ENCODE measurements around the gene TMEM250. TPM values are rescaled to one million over a fixed set of nuclear protein-coding genes. Genes with fewer than 3 reads are reported as not detected.

Gene TMEM250
- total RNA-seq, 1 experiment from 2014 or later = 26.3 TPM

DNA sequence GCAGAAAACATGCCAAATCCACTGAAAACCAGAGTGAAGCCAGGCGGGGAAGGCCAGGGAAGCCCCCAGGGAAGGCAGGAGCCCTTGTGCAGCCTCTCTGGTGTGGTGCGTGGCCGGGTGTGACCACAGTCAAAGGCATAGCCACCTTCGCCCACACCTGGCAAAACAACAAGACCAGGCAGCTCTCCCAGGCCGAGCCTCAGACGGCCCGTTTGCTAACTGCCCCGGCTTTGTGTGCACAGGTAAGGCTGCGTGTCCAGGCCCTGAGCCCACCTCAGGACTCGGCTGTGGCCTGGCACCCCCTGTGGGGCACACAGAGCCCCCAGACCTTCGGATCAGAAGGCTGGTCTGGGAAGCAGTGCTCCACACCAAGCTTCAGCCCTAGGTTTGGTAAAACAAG is 6.1 kb downstream of the TMEM250 start:
- no peaks in the 10 kb centered on the region for H3K27me3 Mint-ChIP-seq (ENCODE audit: unreplicated experiment)
- H3K4me1 Mint-ChIP-seq (ENCODE audit: low read depth, unreplicated experiment) = no peaks in the 10 kb centered on the region
- TF ChIP-seq, protein P1, sequence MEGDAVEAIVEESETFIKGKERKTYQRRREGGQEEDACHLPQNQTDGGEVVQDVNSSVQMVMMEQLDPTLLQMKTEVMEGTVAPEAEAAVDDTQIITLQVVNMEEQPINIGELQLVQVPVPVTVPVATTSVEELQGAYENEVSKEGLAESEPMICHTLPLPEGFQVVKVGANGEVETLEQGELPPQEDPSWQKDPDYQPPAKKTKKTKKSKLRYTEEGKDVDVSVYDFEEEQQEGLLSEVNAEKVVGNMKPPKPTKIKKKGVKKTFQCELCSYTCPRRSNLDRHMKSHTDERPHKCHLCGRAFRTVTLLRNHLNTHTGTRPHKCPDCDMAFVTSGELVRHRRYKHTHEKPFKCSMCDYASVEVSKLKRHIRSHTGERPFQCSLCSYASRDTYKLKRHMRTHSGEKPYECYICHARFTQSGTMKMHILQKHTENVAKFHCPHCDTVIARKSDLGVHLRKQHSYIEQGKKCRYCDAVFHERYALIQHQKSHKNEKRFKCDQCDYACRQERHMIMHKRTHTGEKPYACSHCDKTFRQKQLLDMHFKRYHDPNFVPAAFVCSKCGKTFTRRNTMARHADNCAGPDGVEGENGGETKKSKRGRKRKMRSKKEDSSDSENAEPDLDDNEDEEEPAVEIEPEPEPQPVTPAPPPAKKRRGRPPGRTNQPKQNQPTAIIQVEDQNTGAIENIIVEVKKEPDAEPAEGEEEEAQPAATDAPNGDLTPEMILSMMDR (IDR thresholded peaks at IDR 0.05; ENCODE audit: unreplicated experiment) = no peak
- BruUV-seq (replicated peaks) = no TSS peak
- H3K36me3 Mint-ChIP-seq (ENCODE audit: insufficient read depth, unreplicated experiment) = peaks cover 8% of the 10 kb centered on the region
- no peak for DNase-seq
- no peak overlapping the region for H3K27ac Mint-ChIP-seq (ENCODE audit: unreplicated experiment)
- CTCF ChIA-PET = no interaction called here
- no peaks in the 10 kb centered on the region for H3K9me3 Mint-ChIP-seq (ENCODE audit: low read depth, unreplicated experiment)
- H3K4me3 Mint-ChIP-seq (ENCODE audit: low read depth, unreplicated experiment) = no peak overlapping the region
- intact Hi-C loops (cut with micrococcal nuclease; ENCODE audit: unreplicated experiment) = no loop called here

DNA sequence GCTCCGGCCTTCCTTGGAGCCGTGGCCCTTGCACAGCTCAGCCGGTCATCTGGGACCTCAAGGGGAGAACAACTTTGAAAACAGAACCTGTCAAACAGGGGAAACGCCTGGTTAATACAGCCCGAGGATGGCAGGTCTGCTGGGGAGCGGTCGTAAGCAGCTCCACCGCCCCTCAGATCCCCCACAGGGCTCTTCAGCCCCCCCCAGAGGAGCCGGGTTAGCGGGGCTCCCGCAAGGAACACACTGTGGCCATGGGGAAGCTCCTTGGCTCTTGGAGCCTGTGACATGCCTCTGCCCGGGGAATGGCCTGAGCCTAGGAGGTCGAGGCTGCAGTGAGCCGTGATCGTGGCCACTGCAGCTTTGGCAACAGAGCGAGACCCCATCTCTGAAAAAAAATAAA is 6.8 kb downstream of the TMEM250 start:
- intact Hi-C loops (cut with micrococcal nuclease; ENCODE audit: unreplicated experiment) = no loop called here
- CTCF ChIA-PET = no interaction called here
- Mint-ChIP-seq H3K36me3 (ENCODE audit: insufficient read depth, unreplicated experiment) (peaks cover 2% of the 10 kb centered on the region), H3K9me3 (ENCODE audit: low read depth, unreplicated experiment) (no peaks in the 10 kb centered on the region), H3K4me1 (ENCODE audit: low read depth, unreplicated experiment) (no peaks in the 10 kb centered on the region), H3K27ac (ENCODE audit: unreplicated experiment) (no peak overlapping the region), H3K27me3 (ENCODE audit: unreplicated experiment) (no peaks in the 10 kb centered on the region), H3K4me3 (ENCODE audit: low read depth, unreplicated experiment) (no peak overlapping the region)
- no TSS peak for BruUV-seq (replicated peaks)
- TF ChIP-seq, protein P1 (IDR thresholded peaks at IDR 0.05; ENCODE audit: unreplicated experiment) = no peak
- DNase-seq = no peak

DNA sequence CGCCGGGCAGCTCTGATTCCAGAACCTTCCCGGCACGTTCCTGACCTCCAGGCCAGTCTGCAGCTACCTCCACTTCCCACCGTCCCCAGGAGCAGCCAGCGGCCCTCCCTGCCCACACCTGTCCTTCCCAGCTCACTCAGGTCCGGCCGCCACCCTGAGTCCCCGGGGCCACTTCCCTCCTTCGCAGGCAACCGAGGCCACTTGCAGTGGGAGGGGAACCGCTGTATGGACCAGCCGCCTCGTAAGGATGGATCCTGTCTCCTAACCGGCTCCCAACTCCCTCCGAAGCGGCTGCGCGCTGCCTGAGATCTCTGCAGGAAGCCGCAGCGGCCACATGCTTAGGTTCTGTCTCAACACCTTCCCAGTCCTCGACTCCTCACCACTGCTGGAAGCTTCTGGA is 7.5 kb downstream of the TMEM250 start:
- intact Hi-C loops (cut with micrococcal nuclease; ENCODE audit: unreplicated experiment) = no loop called here
- H3K27ac Mint-ChIP-seq (ENCODE audit: unreplicated experiment) = no peak overlapping the region
- no peaks in the 10 kb centered on the region for H3K4me1 Mint-ChIP-seq (ENCODE audit: low read depth, unreplicated experiment)
- no peak for DNase-seq
- no peak overlapping the region for H3K4me3 Mint-ChIP-seq (ENCODE audit: low read depth, unreplicated experiment)
- CTCF ChIA-PET = no interaction called here
- TF ChIP-seq, protein P1 (IDR thresholded peaks at IDR 0.05; ENCODE audit: unreplicated experiment) = no peak
- BruUV-seq (replicated peaks) = no TSS peak
- H3K27me3 Mint-ChIP-seq (ENCODE audit: unreplicated experiment) = peaks cover 3% of the 10 kb centered on the region
- H3K9me3 Mint-ChIP-seq (ENCODE audit: low read depth, unreplicated experiment) = no peaks in the 10 kb centered on the region
- H3K36me3 Mint-ChIP-seq (ENCODE audit: insufficient read depth, unreplicated experiment) = no peaks in the 10 kb centered on the region

DNA sequence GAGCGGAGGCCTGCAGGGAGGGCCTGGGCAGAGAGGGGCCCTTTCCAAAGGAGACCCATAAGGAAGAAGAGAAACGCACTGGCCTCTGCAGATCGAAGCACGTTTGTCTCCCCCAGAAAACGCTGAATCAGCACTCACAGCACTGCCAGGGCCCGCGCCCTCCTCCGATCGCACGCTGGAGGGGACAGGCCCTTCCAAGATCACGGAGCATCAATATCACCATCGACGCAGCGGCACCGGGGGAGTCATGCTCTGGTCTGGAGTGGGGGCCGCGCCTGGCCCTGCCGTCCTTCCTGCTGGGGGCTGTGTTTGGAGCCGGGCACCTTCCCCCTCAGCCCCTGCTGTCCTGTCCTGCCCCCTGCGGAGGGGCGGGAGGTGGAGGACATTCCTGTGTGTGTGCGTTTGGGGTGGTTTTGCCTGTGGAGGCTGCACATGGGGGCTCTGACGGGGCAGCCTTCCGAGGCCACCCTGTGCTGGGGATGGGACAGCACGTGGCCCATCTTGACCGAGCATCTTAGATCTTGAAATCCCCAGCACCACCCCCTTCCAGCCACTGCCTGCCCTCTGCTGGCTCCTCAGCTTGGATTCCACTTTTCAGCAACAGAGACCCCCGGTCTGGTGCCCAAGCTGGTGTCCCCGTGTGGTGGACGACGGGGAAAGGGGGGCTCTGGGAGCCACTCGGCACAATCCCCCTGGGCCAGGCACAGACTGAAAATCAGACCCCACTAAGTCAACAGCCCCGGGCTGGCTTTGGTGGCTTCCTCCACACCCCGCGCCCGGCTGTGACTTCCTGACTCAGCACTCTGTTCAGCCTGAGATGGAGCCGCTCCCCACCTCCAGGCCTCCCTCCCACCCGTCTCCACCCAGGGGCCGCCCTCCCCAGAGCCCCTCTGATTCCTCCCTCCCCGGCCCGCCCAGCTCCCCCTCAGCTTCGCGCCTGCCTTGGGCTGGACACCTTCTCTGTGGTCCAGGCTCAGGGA is 8.3 kb downstream of the TMEM250 start:
- TF ChIP-seq, protein P1 (IDR thresholded peaks at IDR 0.05; ENCODE audit: unreplicated experiment) = no peak
- no peak for DNase-seq
- peak overlapping the region; percentile 60 for H3K4me3 Mint-ChIP-seq (ENCODE audit: low read depth, unreplicated experiment)
- H3K36me3 Mint-ChIP-seq (ENCODE audit: insufficient read depth, unreplicated experiment) = no peaks in the 10 kb centered on the region
- H3K4me1 Mint-ChIP-seq (ENCODE audit: low read depth, unreplicated experiment) = no peaks in the 10 kb centered on the region
- H3K9me3 Mint-ChIP-seq (ENCODE audit: low read depth, unreplicated experiment) = no peaks in the 10 kb centered on the region
- BruUV-seq (replicated peaks) = no TSS peak
- intact Hi-C loops (cut with micrococcal nuclease; ENCODE audit: unreplicated experiment) = no loop called here
- H3K27ac Mint-ChIP-seq (ENCODE audit: unreplicated experiment) = no peak overlapping the region
- H3K27me3 Mint-ChIP-seq (ENCODE audit: unreplicated experiment) = peaks cover 11% of the 10 kb centered on the region
- CTCF ChIA-PET = interaction anchor here (0.6 to 1.2 kb wide), 3 partner anchors 8 to 79 kb away, joined by 3 to 4 read pairs (median 4); partner anchors contain the start of gene NACC2

Data from Calu3 (cell line).